Measurements from ENCODE around the gene PLAAT3.

The PLAAT3 gene

GRCh38 chr11:63612181-63612580 lies 2.1 kb downstream of the PLAAT3 start (continued):
- TF ChIP-seq ZBTB6 (tag by site-specific recombination; IDR thresholded peaks at IDR 0.05), result no peak
- TF ChIP-seq IKZF3 (tag by site-specific recombination; IDR thresholded peaks at IDR 0.05), result no peak
- no peak for TF ChIP-seq SCRT1 (tag by site-specific recombination; IDR thresholded peaks at IDR 0.05; ENCODE audit: borderline replicate concordance)

DNA sequence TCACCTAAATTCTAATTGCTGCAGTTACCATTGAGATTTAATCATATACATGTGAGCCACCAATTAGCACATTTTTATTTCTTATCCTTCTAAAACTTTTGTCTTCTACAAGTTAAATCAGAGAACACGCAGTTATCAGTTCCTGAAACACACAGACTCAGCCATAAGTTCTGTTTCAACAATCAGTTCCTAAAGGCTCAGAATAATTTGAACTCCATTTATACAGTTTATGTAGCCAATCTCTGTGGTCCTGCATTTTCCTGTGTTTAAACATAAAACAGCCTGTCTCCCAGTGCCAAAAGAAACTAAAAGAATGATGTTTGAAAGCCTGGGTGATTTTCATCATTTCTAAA lies 2.9 kb downstream of the PLAAT3 start:
- no peak overlapping the region for H3K27ac ChIP-seq (ENCODE audit: extremely low read depth, low read depth, low read length)
- TF ChIP-seq ZNF335 (tag by site-specific recombination; conservative IDR thresholded peaks at IDR 0.05) (no peak), ZNF2 (tag by site-specific recombination; IDR thresholded peaks at IDR 0.05) (no peak), ZNF184 (tag by site-specific recombination; IDR thresholded peaks at IDR 0.05) (no peak), RBAK (tag by site-specific recombination; IDR thresholded peaks at IDR 0.05) (no peak), ZNF560 (tag by site-specific recombination; IDR thresholded peaks at IDR 0.05; ENCODE audit: borderline replicate concordance) (no peak), KLF16 (tag by site-specific recombination; IDR thresholded peaks at IDR 0.05) (no peak), ZBTB1 (tag by site-specific recombination; IDR thresholded peaks at IDR 0.05) (no peak), ZXDB (tag by site-specific recombination; IDR thresholded peaks at IDR 0.05) (no peak)
- H3K4me1 ChIP-seq (ENCODE audit: control insufficient read depth, insufficient read depth, low read length), result no peaks in the 10 kb centered on the region
- no peaks in the 10 kb centered on the region for H3K36me3 ChIP-seq (ENCODE audit: control insufficient read depth in 2 of 2, insufficient read depth in 1 of 2, low read length in 2 of 2)
- H3K4me3 ChIP-seq (ENCODE audit: low read depth, low read length), result no peak overlapping the region
- no peaks in the 10 kb centered on the region for H3K9me3 ChIP-seq (ENCODE audit: control insufficient read depth, insufficient read depth, low read depth, low read length)
- ChIA-PET POLR2A (no interaction called here), CTCF (no interaction called here)

GRCh38 chr11:63610604-63611394 lies 3.4 kb downstream of the PLAAT3 start:
- H3K4me1 ChIP-seq (ENCODE audit: control insufficient read depth, insufficient read depth, low read length), result no peaks in the 10 kb centered on the region
- ChIA-PET CTCF (no interaction called here), POLR2A (no interaction called here)
- no peaks in the 10 kb centered on the region for H3K36me3 ChIP-seq (ENCODE audit: control insufficient read depth in 2 of 2, insufficient read depth in 1 of 2, low read length in 2 of 2)
- H3K9me3 ChIP-seq (ENCODE audit: control insufficient read depth, insufficient read depth, low read depth, low read length), result no peaks in the 10 kb centered on the region
- H3K4me3 ChIP-seq (ENCODE audit: low read depth, low read length), result no peak overlapping the region
- H3K27ac ChIP-seq (ENCODE audit: extremely low read depth, low read depth, low read length), result no peak overlapping the region
- TF ChIP-seq ZFP3 (tag by site-specific recombination; IDR thresholded peaks at IDR 0.05; ENCODE audit: low read depth) (no peak), ZBTB10 (tag by site-specific recombination; IDR thresholded peaks at IDR 0.05) (no peak), ZNF677 (tag by site-specific recombination; IDR thresholded peaks at IDR 0.05) (no peak), ZNF341 (tag by site-specific recombination; IDR thresholded peaks at IDR 0.05; ENCODE audit: low read depth) (peak; percentile 79), ZNF292 (tag by site-specific recombination; IDR thresholded peaks at IDR 0.05; ENCODE audit: borderline replicate concordance, low read depth) (no peak), TCF7L2 (IDR thresholded peaks at IDR 0.05; ENCODE audit: borderline replicate concordance, low read depth, low read length) (no peak), ZNF560 (tag by site-specific recombination; IDR thresholded peaks at IDR 0.05; ENCODE audit: borderline replicate concordance) (no peak), ZFP41 (tag by site-specific recombination; IDR thresholded peaks at IDR 0.05; ENCODE audit: borderline replicate concordance) (no peak)
- TF ChIP-seq, protein P1, sequence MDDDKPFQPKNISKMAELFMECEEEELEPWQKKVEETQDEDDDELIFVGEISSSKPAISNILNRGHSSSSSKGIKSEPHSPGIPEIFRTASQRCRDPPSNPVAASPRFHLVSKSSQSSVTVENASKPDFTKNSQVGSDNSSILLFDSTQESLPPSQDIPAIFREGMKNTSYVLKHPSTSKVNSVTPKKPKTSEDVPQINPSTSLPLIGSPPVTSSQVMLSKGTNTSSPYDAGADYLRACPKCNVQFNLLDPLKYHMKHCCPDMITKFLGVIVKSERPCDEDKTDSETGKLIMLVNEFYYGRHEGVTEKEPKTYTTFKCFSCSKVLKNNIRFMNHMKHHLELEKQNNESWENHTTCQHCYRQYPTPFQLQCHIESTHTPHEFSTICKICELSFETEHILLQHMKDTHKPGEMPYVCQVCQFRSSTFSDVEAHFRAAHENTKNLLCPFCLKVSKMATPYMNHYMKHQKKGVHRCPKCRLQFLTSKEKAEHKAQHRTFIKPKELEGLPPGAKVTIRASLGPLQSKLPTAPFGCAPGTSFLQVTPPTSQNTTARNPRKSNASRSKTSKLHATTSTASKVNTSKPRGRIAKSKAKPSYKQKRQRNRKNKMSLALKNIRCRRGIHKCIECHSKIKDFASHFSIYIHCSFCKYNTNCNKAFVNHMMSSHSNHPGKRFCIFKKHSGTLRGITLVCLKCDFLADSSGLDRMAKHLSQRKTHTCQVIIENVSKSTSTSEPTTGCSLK (tag by site-specific recombination; IDR thresholded peaks at IDR 0.05), result no peak
- TF ChIP-seq, protein P2, sequence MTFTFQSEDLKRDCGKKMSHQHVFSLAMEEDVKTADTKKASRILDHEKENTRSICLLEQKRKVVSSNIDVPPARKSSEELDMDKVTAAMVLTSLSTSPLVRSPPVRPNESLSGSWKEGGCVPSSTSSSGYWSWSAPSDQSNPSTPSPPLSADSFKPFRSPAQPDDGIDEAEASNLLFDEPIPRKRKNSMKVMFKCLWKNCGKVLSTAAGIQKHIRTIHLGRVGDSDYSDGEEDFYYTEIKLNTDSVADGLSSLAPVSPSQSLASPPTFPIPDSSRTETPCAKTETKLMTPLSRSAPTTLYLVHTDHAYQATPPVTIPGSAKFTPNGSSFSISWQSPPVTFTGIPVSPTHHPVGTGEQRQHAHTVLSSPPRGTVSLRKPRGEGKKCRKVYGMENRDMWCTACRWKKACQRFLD (tag by site-specific recombination; IDR thresholded peaks at IDR 0.05), result no peak
- TF ChIP-seq, protein P3, sequence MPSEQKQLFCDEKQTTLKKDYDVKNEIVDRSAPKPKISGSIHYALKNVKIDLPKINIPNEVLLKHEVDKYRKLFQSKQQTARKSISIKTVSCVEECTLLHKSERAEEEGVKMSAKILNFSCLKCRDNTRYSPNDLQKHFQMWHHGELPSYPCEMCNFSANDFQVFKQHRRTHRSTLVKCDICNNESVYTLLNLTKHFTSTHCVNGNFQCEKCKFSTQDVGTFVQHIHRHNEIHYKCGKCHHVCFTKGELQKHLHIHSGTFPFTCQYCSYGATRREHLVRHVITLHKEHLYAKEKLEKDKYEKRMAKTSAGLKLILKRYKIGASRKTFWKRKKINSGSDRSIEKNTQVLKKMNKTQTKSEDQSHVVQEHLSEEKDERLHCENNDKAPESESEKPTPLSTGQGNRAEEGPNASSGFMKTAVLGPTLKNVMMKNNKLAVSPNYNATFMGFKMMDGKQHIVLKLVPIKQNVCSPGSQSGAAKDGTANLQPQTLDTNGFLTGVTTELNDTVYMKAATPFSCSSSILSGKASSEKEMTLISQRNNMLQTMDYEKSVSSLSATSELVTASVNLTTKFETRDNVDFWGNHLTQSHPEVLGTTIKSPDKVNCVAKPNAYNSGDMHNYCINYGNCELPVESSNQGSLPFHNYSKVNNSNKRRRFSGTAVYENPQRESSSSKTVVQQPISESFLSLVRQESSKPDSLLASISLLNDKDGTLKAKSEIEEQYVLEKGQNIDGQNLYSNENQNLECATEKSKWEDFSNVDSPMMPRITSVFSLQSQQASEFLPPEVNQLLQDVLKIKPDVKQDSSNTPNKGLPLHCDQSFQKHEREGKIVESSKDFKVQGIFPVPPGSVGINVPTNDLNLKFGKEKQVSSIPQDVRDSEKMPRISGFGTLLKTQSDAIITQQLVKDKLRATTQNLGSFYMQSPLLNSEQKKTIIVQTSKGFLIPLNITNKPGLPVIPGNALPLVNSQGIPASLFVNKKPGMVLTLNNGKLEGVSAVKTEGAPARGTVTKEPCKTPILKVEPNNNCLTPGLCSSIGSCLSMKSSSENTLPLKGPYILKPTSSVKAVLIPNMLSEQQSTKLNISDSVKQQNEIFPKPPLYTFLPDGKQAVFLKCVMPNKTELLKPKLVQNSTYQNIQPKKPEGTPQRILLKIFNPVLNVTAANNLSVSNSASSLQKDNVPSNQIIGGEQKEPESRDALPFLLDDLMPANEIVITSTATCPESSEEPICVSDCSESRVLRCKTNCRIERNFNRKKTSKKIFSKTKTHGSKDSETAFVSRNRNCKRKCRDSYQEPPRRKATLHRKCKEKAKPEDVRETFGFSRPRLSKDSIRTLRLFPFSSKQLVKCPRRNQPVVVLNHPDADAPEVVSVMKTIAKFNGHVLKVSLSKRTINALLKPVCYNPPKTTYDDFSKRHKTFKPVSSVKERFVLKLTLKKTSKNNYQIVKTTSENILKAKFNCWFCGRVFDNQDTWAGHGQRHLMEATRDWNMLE (tag by site-specific recombination; conservative IDR thresholded peaks at IDR 0.05; ENCODE audit: low read depth), result no peak
